IMR-90 (cell line): ENCODE data around the gene JADE2.

Source experiments
- BHLHE40 ChIP-seq: fragments of 150-350 bp; IDR thresholded peaks from 2 replicates; pipeline ENCODE4 v1.6.1; 2016; ENCODE audit warnings: mild to moderate bottlenecking, low read depth, low read length
- CEBPB ChIP-seq: IDR thresholded peaks from 2 replicates; pipeline ENCODE4 v1.6.1; 2012; ENCODE audit warnings: low read depth, low read length, improper control_type of control experiment
- ELK1 ChIP-seq: fragments of 150-350 bp; IDR thresholded peaks from 2 replicates; pipeline ENCODE4 v1.6.1; 2016; ENCODE audit warnings: low read depth, mild to moderate bottlenecking, low read length, moderate library complexity, borderline replicate concordance
- MAFK ChIP-seq: IDR thresholded peaks from 2 replicates; pipeline ENCODE4 v1.6.1; 2012; ENCODE audit warnings: low read depth, low read length, improper control_type of control experiment
- MXI1 ChIP-seq: IDR thresholded peaks from 2 replicates; pipeline ENCODE4 v1.6.1; 2012; ENCODE audit warnings: low read depth, mild to moderate bottlenecking, low read length, moderate library complexity, borderline replicate concordance
- NFE2L2 ChIP-seq: fragments of 150-350 bp; IDR thresholded peaks from 2 replicates; pipeline ENCODE4 v1.6.1; 2016; ENCODE audit warnings: low read depth, mild to moderate bottlenecking, low read length
- POLR2A ChIP-seq: IDR thresholded peaks from 2 replicates; pipeline ENCODE4 v1.6.1; 2012; ENCODE audit warnings: mild to moderate bottlenecking, low read depth, low read length
- RAD21 ChIP-seq: IDR thresholded peaks from 2 replicates; pipeline ENCODE4 v1.6.1; 2012; ENCODE audit warnings: low read length, improper control_type of control experiment
- RCOR1 ChIP-seq: IDR thresholded peaks from 2 replicates; pipeline ENCODE4 v1.6.1; 2012; ENCODE audit warnings: mild to moderate bottlenecking, low read length, improper control_type of control experiment; ENCODE audit not compliant: insufficient replicate concordance
- RFX5 ChIP-seq: IDR thresholded peaks from 2 replicates; pipeline ENCODE4 v1.8.0; 2012; ENCODE audit warnings: low read depth, mild to moderate bottlenecking, low read length, moderate library complexity
- SMC3 ChIP-seq: fragments of 150-350 bp; IDR thresholded peaks from 2 replicates; pipeline ENCODE4 v1.6.1; 2016; ENCODE audit warnings: low read depth, mild to moderate bottlenecking, antibody characterized with exemption, low read length, moderate library complexity
- USF2 ChIP-seq: fragments of 150-350 bp; IDR thresholded peaks from 2 replicates; pipeline ENCODE4 v1.6.1; 2017; ENCODE audit warnings: mild to moderate bottlenecking, antibody characterized with exemption, low read length, low read depth
- TF ChIP-seq, protein P1 (sequence below): conservative IDR thresholded peaks from 2 replicates; pipeline ENCODE4 v1.5.1; 2012; ENCODE audit warnings: mild to moderate bottlenecking, low read depth, low read length, improper control_type of control experiment

DNA sequence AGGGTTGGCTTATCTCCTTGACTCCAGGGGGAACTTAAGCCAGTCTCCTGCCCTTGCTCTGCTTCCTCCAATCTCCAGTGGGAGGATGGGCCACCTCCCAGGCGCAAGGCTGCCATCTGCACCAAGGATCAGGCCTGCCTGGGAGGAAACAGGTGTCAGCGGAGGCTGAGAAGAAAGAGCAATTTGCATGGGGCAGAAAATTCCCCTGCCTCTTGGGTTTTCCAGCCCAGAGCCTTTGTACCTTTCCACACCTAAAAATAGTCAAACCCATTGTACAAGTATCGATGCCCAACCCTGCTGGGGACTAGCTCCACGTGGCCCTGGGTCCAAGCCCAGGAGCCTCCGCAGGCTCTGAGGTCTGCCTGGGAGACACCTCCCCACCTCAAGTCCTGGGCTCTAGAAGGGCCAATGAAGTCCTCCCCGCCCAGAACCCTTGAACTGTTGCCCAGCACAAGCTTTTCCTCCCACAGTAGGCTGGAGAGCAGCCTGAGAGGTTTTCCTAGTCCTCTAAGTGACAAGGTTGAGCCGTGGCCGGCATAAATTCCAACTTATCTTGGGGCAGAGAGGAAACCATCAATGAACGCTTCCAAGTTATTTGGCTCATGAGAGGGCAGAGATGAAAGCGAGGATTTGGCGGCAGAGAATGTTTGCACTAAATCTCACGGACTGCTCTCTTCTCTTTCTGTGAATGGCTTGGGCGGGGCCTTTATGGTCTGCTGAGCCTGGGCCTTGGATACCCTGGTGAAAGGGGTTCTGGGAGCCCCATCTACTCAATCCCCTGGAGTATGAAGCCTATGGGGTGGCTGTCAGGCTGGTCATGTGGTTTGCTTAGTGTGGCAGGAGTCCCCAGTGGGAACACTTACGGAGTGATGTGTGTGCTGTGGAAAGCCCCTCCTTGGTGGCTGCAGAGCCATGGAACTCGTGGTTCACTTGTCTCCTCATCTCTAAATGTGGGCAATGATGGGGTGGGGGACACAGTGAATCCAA, 15.6 kb downstream of the JADE2 start:
- TF ChIP-seq POLR2A = no peak
- TF ChIP-seq, protein P1, sequence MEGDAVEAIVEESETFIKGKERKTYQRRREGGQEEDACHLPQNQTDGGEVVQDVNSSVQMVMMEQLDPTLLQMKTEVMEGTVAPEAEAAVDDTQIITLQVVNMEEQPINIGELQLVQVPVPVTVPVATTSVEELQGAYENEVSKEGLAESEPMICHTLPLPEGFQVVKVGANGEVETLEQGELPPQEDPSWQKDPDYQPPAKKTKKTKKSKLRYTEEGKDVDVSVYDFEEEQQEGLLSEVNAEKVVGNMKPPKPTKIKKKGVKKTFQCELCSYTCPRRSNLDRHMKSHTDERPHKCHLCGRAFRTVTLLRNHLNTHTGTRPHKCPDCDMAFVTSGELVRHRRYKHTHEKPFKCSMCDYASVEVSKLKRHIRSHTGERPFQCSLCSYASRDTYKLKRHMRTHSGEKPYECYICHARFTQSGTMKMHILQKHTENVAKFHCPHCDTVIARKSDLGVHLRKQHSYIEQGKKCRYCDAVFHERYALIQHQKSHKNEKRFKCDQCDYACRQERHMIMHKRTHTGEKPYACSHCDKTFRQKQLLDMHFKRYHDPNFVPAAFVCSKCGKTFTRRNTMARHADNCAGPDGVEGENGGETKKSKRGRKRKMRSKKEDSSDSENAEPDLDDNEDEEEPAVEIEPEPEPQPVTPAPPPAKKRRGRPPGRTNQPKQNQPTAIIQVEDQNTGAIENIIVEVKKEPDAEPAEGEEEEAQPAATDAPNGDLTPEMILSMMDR = no peak
- TF ChIP-seq NFE2L2 = no peak
- no peak for TF ChIP-seq CEBPB
- no peak for TF ChIP-seq BHLHE40
- no peak for TF ChIP-seq SMC3
- TF ChIP-seq RCOR1 = no peak
- no peak for TF ChIP-seq MXI1
- no peak for TF ChIP-seq USF2
- no peak for TF ChIP-seq MAFK
- TF ChIP-seq RAD21 = no peak
- TF ChIP-seq ELK1 = no peak
- no peak for TF ChIP-seq RFX5
